ENCODE results near the gene PITX1. TPM values are rescaled to one million over a fixed set of nuclear protein-coding genes. Genes with fewer than 3 reads are reported as not detected.

The PITX1 gene
- total RNA-seq, 1 donor from 2014 or later: not detected

DNA sequence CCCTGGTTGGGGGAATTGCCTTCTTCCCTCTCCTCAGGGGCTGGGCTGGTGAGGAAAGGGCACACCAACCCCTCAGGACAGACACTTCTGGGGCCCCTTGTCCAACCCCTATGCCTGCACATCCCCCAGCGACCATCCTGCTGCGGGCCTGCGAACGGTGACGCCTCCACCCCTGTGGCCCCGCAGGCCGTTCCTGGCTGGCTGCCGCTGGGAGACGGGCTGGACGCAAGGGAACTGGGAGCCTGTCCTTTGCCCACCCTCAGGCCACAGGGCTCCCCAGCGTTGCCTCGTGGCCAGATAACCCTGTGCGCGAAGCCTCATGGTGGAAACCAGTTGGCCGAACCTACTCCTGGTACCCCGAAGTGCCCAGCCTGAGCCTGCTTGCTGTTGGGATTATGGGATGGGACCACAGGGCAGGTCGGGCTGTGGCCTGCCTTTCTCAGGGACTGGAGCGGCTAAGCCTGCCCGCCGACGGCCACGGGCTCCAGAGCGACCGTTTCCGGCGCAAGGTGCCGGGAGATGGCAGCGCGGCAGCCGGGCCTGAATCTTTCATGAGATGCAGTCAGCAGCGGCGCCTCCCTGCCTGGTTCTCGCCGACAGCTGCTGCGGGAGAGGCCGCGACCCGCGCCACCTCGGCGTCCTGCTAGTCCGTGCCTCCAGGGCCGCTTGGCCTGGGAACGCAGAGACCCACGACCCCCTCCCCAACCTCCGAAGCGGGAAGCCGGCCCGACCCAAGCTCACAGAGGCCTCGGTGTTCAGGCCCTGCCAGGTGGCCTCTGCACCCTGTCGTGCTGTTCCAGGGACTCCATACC, 6.5 kb upstream of the PITX1 start:
- no peak overlapping the region for H3K27ac ChIP-seq
- ATAC-seq (no peak), DNase-seq (no peak)
- no peaks in the 10 kb centered on the region for H3K36me3 ChIP-seq
- intact Hi-C loops (cut with DNase I): no loop called here
- no peak overlapping the region for H3K4me3 ChIP-seq
- H3K9me3 ChIP-seq: no peaks in the 10 kb centered on the region
- peaks cover 20% of the 10 kb centered on the region for H3K4me1 ChIP-seq
- no peak for TF ChIP-seq CTCF (IDR thresholded peaks at IDR 0.05)
- peaks cover 96% of the 10 kb centered on the region for H3K27me3 ChIP-seq

- Histone ChIP-seq H3K9me3 (no peaks in the 10 kb centered on the region), H3K4me1 (peaks cover 20% of the 10 kb centered on the region), H3K4me3 (no peak overlapping the region), H3K36me3 (no peaks in the 10 kb centered on the region), H3K27ac (no peak overlapping the region), H3K27me3 (peaks cover 96% of the 10 kb centered on the region)
- ATAC-seq: no peak
- DNase-seq: no peak
- no peak for TF ChIP-seq CTCF (IDR thresholded peaks at IDR 0.05)
- intact Hi-C loops (cut with DNase I): no loop called here
Observed at GRCh38 chr5:135040034-135040332, 6.0 kb upstream of the PITX1 start.

GRCh38 chr5:135039271-135040033, 5.4 kb upstream of the PITX1 start:
- Histone ChIP-seq H3K4me3 (no peak overlapping the region), H3K36me3 (no peaks in the 10 kb centered on the region), H3K27ac (no peak overlapping the region), H3K27me3 (peaks cover 97% of the 10 kb centered on the region), H3K9me3 (no peaks in the 10 kb centered on the region), H3K4me1 (peaks cover 20% of the 10 kb centered on the region)
- TF ChIP-seq CTCF (IDR thresholded peaks at IDR 0.05): no peak
- intact Hi-C loops (cut with DNase I): no loop called here
- ATAC-seq (peak; percentile 35), DNase-seq (no peak)

DNA sequence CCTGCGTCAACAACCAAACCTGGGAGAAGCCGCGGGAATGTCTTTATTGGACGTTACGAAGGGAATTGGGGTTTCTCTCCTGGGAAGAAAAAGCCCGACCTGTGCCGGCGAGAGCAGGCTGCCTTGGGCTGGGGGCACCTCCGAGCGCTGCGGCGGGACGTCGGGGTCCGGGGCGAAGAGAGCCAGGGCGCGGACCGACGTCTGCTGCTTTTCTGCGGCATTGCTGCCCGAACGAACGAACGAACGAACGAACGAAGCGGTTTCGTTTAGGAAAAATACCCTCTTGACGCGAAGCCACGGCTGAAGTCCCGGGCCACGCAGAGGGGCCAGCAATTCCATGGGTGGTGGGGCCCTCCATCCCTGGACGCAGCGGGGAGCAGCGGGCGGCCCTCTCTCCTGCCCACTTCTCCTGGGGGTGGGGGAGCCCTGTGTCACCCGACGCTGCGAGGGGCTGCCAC, 4.8 kb upstream of the PITX1 start:
- Histone ChIP-seq H3K4me1 (peaks cover 20% of the 10 kb centered on the region), H3K27me3 (peaks cover 93% of the 10 kb centered on the region), H3K4me3 (no peak overlapping the region), H3K9me3 (no peaks in the 10 kb centered on the region), H3K36me3 (no peaks in the 10 kb centered on the region), H3K27ac (no peak overlapping the region)
- DNase-seq (no peak), ATAC-seq (no peak)
- no peak for TF ChIP-seq CTCF (IDR thresholded peaks at IDR 0.05)
- intact Hi-C loops (cut with DNase I): no loop called here

- Histone ChIP-seq H3K4me3 (no peak overlapping the region), H3K36me3 (no peaks in the 10 kb centered on the region), H3K4me1 (peaks cover 23% of the 10 kb centered on the region), H3K27me3 (peaks cover 92% of the 10 kb centered on the region), H3K27ac (no peak overlapping the region), H3K9me3 (no peaks in the 10 kb centered on the region)
- TF ChIP-seq CTCF (IDR thresholded peaks at IDR 0.05): no peak
- no peak for ATAC-seq
- DNase-seq: no peak
- intact Hi-C loops (cut with DNase I): no loop called here
Observed at GRCh38 chr5:135038205-135038812, 4.3 kb upstream of the PITX1 start.

Measured in upper lobe of right lung (tissue), 1 donor.